ENCODE measurements around the gene FAAP20. TPM values are rescaled to one million over a fixed set of nuclear protein-coding genes. Genes with fewer than 3 reads are reported as not detected.

FAAP20 gene
- total and polyA plus RNA-seq, 7 donors = 28.4 to 58.0 (median 45.3) TPM

DNA sequence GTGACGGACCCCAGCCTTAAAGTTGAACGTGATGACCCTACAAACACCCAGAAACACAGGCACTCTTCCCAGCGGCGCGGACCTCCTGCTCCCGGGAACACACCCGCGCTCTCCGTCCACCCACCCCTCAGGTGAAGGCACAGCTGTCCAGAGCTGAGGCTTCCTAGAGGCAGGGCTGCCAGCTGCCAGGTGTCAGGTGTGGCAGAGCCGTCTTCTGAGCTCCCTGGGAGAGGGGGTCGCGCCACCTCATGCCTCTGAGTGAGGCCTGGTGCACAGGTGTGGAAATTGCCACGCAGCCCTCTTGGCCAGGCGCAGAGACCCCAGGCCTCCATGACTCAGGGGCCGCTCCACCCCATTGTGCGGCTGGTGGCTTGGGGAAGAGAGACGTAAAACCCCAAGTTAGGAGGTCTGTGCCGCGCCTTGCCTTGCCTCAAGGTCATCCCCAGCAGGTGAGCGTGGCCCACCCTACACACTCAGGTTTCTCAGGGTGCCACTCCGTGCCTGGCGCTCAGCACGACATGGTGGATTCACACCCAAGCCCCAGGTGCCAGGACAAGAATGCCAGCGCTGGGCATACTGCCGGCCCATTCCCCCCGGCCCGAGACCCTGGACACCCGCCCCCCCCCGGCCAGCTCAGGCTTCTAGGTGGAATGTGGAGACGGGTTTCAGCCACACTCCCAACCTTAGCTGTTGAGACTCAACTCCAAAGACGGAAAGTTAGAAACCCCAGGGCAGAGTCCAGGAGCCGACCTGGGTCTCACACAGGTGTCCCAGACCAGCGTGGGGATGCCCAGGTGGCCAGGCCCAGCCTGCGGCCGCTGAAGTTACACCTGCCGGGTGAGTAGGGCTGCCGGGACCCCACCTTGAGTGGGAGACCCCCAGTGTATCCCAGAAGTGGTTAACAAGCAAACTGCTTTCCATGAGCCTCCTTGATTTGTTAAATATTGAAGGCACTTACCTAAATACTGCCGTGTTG is 8.4 kb downstream of the FAAP20 start:
- no peaks in the 10 kb centered on the region for H3K27me3 ChIP-seq
- peaks cover 0 to 21% (median 13%) of the 10 kb centered on the region in 4 donors for H3K4me1 ChIP-seq
- intact Hi-C loops (cut with DNase I) = no loop called here
- H3K4me3 ChIP-seq = no peak overlapping the region
- WGBS, 2 donors = 93 to 94% methylated on average over 38 of the region's 38 CpGs
- peaks cover 0 to 19% (median 3%) of the 10 kb centered on the region in 4 donors for H3K36me3 ChIP-seq
- TF ChIP-seq POLR2A (IDR thresholded peaks at IDR 0.05) (no peak), EP300 (IDR thresholded peaks at IDR 0.05) (no peak), POLR2AphosphoS5 (IDR thresholded peaks at IDR 0.05) (no peak)
- TF ChIP-seq, protein P1, sequence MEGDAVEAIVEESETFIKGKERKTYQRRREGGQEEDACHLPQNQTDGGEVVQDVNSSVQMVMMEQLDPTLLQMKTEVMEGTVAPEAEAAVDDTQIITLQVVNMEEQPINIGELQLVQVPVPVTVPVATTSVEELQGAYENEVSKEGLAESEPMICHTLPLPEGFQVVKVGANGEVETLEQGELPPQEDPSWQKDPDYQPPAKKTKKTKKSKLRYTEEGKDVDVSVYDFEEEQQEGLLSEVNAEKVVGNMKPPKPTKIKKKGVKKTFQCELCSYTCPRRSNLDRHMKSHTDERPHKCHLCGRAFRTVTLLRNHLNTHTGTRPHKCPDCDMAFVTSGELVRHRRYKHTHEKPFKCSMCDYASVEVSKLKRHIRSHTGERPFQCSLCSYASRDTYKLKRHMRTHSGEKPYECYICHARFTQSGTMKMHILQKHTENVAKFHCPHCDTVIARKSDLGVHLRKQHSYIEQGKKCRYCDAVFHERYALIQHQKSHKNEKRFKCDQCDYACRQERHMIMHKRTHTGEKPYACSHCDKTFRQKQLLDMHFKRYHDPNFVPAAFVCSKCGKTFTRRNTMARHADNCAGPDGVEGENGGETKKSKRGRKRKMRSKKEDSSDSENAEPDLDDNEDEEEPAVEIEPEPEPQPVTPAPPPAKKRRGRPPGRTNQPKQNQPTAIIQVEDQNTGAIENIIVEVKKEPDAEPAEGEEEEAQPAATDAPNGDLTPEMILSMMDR (IDR thresholded peaks at IDR 0.05) = no peak
- no peak for DNase-seq
- H3K27ac ChIP-seq = no peak overlapping the region
- no peaks in the 10 kb centered on the region for H3K9me3 ChIP-seq

DNA sequence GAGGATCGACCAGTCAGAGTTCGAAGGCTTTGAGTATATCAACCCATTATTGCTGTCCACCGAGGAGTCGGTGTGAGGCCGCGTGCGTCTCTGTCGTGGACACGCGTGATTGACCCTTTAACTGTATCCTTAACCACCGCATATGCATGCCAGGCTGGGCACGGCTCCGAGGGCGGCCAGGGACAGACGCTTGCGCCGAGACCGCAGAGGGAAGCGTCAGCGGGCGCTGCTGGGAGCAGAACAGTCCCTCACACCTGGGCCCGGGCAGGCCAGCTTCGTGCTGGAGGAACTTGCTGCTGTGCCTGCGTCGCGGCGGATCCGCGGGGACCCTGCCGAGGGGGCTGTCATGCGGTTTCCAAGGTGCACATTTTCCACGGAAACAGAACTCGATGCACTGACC is 9.6 kb downstream of the FAAP20 start:
- Histone ChIP-seq H3K36me3 (peaks cover 0 to 19% (median 3%) of the 10 kb centered on the region in 4 donors), H3K27me3 (no peaks in the 10 kb centered on the region), H3K9me3 (no peaks in the 10 kb centered on the region), H3K4me3 (no peak overlapping the region), H3K27ac (no peak overlapping the region), H3K4me1 (peaks cover 0 to 8% (median 2%) of the 10 kb centered on the region in 4 donors)
- intact Hi-C loops (cut with DNase I) = no loop called here
- WGBS, 2 donors = 94 to 96% methylated on average over 33 of the region's 33 CpGs
- TF ChIP-seq POLR2A (IDR thresholded peaks at IDR 0.05) = no peak
- no peak for TF ChIP-seq EP300 (IDR thresholded peaks at IDR 0.05)
- TF ChIP-seq, protein P1 (IDR thresholded peaks at IDR 0.05) = no peak
- no peak for TF ChIP-seq POLR2AphosphoS5 (IDR thresholded peaks at IDR 0.05)
- no peak for DNase-seq

DNA sequence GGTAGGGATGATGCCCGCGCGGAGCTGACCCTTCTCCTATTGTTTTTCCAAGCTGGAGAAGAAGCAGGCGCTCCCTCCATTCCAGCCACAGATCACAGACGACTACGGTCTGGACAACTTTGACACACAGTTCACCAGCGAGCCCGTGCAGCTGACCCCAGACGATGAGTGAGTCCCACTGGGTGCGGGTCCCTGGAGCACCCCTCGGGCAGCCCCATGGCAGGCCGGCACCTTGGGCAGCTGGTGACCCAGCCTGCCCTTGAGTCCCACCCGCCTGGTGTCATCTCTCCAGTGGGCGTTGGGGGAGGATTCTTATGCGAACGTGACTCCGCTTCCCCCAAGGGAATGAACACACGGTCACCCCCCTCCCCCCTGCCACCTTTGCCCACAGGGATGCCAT is 10.0 kb downstream of the FAAP20 start:
- peaks cover 0 to 19% (median 3%) of the 10 kb centered on the region in 4 donors for H3K36me3 ChIP-seq
- H3K27ac ChIP-seq = no peak overlapping the region
- TF ChIP-seq EP300 (IDR thresholded peaks at IDR 0.05) = no peak
- TF ChIP-seq, protein P1 (IDR thresholded peaks at IDR 0.05) = no peak
- no peak for TF ChIP-seq POLR2A (IDR thresholded peaks at IDR 0.05)
- TF ChIP-seq POLR2AphosphoS5 (IDR thresholded peaks at IDR 0.05) = no peak
- no peaks in the 10 kb centered on the region for H3K27me3 ChIP-seq
- WGBS, 2 donors = 92 to 95% methylated on average over 18 of the region's 18 CpGs
- no peaks in the 10 kb centered on the region for H3K9me3 ChIP-seq
- DNase-seq = no peak
- H3K4me1 ChIP-seq = peaks cover 0 to 5% (median 2%) of the 10 kb centered on the region in 4 donors
- intact Hi-C loops (cut with DNase I) = no loop called here
- H3K4me3 ChIP-seq = no peak overlapping the region

DNA sequence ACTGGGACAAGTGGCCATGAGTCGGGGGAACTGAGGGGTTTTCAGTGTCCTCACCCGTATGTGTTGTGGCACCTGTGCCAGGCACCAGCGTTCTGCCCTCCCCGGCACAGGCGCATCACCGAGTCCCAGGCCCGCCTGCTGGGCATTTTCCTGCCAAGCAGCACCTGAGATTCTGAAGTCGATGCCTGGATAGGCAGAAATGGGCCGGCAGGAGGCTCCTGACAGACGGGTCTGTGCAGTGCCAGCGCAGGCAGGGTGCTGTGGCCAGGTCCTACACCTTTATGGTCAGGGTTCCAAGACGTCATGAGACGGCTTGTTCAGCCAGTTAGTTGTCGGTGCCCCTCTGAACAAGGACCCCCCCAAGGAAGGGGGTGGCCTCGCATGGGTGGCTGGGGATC is 10.6 kb downstream of the FAAP20 start:
- Histone ChIP-seq H3K4me3 (no peak overlapping the region), H3K9me3 (no peaks in the 10 kb centered on the region), H3K36me3 (peaks cover 0 to 19% (median 3%) of the 10 kb centered on the region in 4 donors), H3K4me1 (peaks cover 0 to under 1% (median under 1%) of the 10 kb centered on the region in 4 donors), H3K27ac (no peak overlapping the region), H3K27me3 (no peaks in the 10 kb centered on the region)
- 91 to 93% methylated on average over 15 of the region's 15 CpGs for WGBS, 2 donors
- intact Hi-C loops (cut with DNase I) = no loop called here
- DNase-seq = no peak
- TF ChIP-seq POLR2AphosphoS5 (IDR thresholded peaks at IDR 0.05) = no peak
- TF ChIP-seq, protein P1 (IDR thresholded peaks at IDR 0.05) = no peak
- TF ChIP-seq EP300 (IDR thresholded peaks at IDR 0.05) = no peak

All from sigmoid colon (tissue), 7 donors.